OCI-LY1 (cell line): ENCODE results near the gene TYSND1.
A peak's percentile ranks its signal among the peaks of the same experiment; 100 is the strongest.

Experiments used
- H2AFZ ChIP-seq: fragments of 200-600 bp; sonication (generic), shearing (Covaris generic); 2 replicates; pipeline ENCODE4 v1.6.0; 2014; ENCODE audit warnings: antibody characterized with exemption, mild to moderate bottlenecking, low read length
- H3F3A ChIP-seq: fragments of 200-600 bp; sonication (generic), shearing (Covaris generic); 2 replicates; pipeline ENCODE4 v1.6.0; 2014; ENCODE audit warnings: mild to moderate bottlenecking, antibody characterized with exemption, low read length, moderate library complexity; ENCODE audit not compliant: insufficient read depth
- H3K27ac ChIP-seq: fragments of 200-600 bp; sonication (generic); 2 replicates; pipeline ENCODE4 v1.5.1; 2014; ENCODE audit warnings: low read length, mixed run types, mild to moderate bottlenecking, low read depth; ENCODE audit not compliant: poor library complexity, severe bottlenecking
- H3K27me3 ChIP-seq: fragments of 200-600 bp; sonication (generic); 2 replicates; pipeline ENCODE4 v1.6.0; 2014; ENCODE audit warnings: antibody characterized with exemption, mild to moderate bottlenecking, low read length, moderate library complexity; ENCODE audit not compliant: insufficient read depth
- H3K36me3 ChIP-seq: fragments of 200-600 bp; sonication (generic); 2 replicates; pipeline ENCODE4 v1.6.1; 2014; ENCODE audit warnings: mild to moderate bottlenecking, antibody characterized with exemption, low read length, moderate library complexity, mixed read lengths; ENCODE audit not compliant: insufficient read depth
- H3K4me1 ChIP-seq: fragments of 200-600 bp; sonication (generic); 2 replicates; pipeline ENCODE4 v1.5.1; 2014; ENCODE audit warnings: mild to moderate bottlenecking, low read length, moderate library complexity; ENCODE audit not compliant: insufficient read depth, severe bottlenecking
- H3K4me2 ChIP-seq: fragments of 200-600 bp; sonication (generic), shearing (Covaris generic); 2 replicates; pipeline ENCODE4 v1.6.1; 2014; ENCODE audit warnings: low read length
- H3K4me3 ChIP-seq: fragments of 200-600 bp; sonication (generic); 2 replicates; pipeline ENCODE4 v1.5.1; 2014; ENCODE audit warnings: low read length, low read depth, mild to moderate bottlenecking, mixed read lengths; ENCODE audit not compliant: poor library complexity, severe bottlenecking
- H3K79me2 ChIP-seq: fragments of 200-600 bp; shearing (Covaris generic); 2 replicates; pipeline ENCODE4 v1.6.1; 2016; ENCODE audit warnings: mixed run types, low read length, mixed read lengths; ENCODE audit not compliant: insufficient read depth
- H3K9ac ChIP-seq: fragments of 200-600 bp; sonication (generic), shearing (Covaris generic); 2 replicates; pipeline ENCODE4 v1.6.1; 2014; ENCODE audit warnings: mild to moderate bottlenecking, low read length, mixed read lengths
- H3K9me2 ChIP-seq: fragments of 200-600 bp; sonication (generic), shearing (Covaris generic); 2 replicates; pipeline ENCODE4 v1.6.1; 2014; ENCODE audit warnings: low read depth, mild to moderate bottlenecking, low read length, mixed read lengths
- H3K9me3 ChIP-seq: fragments of 200-600 bp; shearing (Covaris generic); 2 replicates; pipeline ENCODE4 v1.6.1; 2014; ENCODE audit warnings: low read length, mixed read lengths
- H4K20me1 ChIP-seq: fragments of 200-600 bp; sonication (generic), shearing (Covaris generic); 2 replicates; pipeline ENCODE4 v1.6.0; 2016; ENCODE audit warnings: mild to moderate bottlenecking, low read length; ENCODE audit not compliant: insufficient read depth
- EZH2 ChIP-seq: fragments of 200-600 bp; sonication (generic), shearing (Covaris generic); IDR thresholded peaks from 2 replicates; pipeline ENCODE4 v1.8.0; 2017; ENCODE audit warnings: borderline replicate concordance, mixed run types, mild to moderate bottlenecking, antibody characterized with exemption, low read length, moderate library complexity, mixed read lengths
- TF ChIP-seq, protein P1 (sequence below): fragments of 200-600 bp; sonication (generic), shearing (Covaris generic); IDR thresholded peaks from 2 replicates; pipeline ENCODE4 v1.5.1; 2017; ENCODE audit warnings: mild to moderate bottlenecking, antibody characterized with exemption, low read length, moderate library complexity, mixed read lengths

Gene TYSND1

DNA sequence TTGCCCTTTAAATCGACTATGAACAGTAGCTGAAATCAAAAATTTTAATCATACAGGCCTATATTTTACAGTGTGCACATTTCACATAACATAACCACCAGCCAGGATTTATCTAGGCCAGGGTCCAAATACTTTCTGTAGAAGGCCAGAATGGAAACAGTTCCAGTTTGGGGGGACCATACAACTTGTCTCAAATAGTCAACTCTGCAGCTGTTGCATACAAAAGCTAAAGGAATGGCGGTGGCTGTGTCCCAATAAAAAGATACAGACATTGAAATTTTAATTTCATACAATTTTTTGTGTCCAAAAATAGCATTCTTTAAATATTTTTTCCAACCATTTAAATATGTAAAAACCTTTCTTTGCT, 742 bp upstream of the TYSND1 start:
- H3K27ac ChIP-seq: peak overlapping the region; percentile 72

DNA sequence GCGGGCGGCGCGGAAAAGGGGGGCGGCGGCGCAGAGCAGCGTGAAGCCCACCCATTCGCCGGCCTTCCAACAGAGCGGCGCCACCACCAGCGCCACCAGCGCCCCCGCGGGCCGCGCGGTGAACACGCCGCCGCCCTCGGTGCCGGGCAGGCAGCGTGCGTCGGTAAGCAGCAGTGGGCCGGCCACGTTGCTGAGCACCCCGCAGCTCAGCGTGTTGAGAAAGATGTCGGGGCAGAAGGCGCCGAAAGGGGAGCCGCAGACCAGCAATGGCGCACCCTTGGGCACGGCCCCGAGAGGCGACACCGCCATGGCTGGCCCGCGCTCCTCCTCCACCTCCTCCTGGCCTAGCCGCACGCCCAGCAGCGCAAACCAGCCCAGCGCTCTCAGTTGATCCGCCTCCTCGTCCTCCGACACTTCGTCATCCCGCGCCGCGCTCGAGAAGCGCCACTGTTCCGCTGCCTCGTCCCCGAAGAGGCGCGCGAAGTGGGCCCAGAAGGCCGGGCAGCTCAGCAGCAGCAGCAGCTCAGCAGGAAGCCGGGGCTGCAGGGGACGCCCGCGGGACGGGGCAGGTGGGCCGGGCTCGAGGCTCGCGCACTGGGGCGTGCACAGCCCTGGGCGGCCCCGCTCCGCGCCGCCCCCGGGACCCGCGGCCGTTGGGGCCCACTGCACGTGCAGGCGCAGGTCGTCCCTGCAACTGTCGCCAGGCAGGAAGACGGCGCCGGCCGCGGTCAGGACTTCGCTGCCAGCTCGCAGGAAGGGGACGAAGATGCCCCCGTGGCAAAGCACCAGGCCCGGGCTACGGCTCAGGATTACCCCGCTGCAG, 623 bp downstream of the TYSND1 start:
- no peaks in the 10 kb centered on the region for H4K20me1 ChIP-seq
- H3K4me3 ChIP-seq: peak overlapping the region; percentile 79
- peak overlapping the region; percentile 72 for H3K27ac ChIP-seq

More for the DNA sequence above, 742 bp upstream of the TYSND1 start:
- Histone ChIP-seq H3K79me2 (no peaks in the 10 kb centered on the region), H3K4me3 (peak overlapping the region; percentile 79), H3K4me1 (peaks cover 24% of the 10 kb centered on the region), H3F3A (0 out of 2 replicates have a peak, but pooled peaks cover 3% of the 10 kb centered on the region), H3K27me3 (no peaks in the 10 kb centered on the region), H3K9me2 (no peaks in the 10 kb centered on the region), H3K9ac (peak overlapping the region; percentile 95), H2AFZ (no peak overlapping the region), H3K9me3 (no peaks in the 10 kb centered on the region), H3K4me2 (peak overlapping the region; percentile 71), H3K36me3 (peaks cover 28% of the 10 kb centered on the region), H4K20me1 (no peaks in the 10 kb centered on the region)
- TF ChIP-seq EZH2: no peak
- TF ChIP-seq, protein P1, sequence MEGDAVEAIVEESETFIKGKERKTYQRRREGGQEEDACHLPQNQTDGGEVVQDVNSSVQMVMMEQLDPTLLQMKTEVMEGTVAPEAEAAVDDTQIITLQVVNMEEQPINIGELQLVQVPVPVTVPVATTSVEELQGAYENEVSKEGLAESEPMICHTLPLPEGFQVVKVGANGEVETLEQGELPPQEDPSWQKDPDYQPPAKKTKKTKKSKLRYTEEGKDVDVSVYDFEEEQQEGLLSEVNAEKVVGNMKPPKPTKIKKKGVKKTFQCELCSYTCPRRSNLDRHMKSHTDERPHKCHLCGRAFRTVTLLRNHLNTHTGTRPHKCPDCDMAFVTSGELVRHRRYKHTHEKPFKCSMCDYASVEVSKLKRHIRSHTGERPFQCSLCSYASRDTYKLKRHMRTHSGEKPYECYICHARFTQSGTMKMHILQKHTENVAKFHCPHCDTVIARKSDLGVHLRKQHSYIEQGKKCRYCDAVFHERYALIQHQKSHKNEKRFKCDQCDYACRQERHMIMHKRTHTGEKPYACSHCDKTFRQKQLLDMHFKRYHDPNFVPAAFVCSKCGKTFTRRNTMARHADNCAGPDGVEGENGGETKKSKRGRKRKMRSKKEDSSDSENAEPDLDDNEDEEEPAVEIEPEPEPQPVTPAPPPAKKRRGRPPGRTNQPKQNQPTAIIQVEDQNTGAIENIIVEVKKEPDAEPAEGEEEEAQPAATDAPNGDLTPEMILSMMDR: no peak

DNA sequence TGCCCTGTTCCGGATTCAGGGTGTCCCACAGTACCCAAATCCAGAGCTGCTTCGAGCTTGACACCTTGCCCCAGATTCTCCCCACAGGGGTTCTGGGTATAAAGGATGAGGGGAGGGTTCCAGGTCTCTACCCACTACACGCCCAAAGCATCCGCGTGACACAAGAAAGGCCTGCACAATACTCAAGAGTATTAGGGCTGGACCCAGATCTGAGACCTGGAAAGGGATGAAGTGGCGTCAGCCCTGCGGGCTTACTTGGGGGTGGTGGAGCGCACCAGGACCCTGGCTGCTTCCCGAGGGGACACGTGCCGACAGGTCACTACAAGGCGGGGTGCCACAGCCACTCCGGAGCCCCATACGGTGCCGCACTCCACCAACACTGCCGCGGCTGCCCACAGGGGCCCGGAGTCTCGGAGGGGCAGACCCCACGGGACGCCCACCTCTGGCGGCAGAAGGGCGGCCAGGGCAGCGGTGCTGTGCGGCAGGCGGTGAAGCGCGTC, 1.3 kb downstream of the TYSND1 start:
- no peak for TF ChIP-seq EZH2
- TF ChIP-seq, protein P1: no peak
- Histone ChIP-seq H3K79me2 (no peaks in the 10 kb centered on the region), H3K27ac (peak overlapping the region; percentile 37), H3K9me2 (no peaks in the 10 kb centered on the region), H4K20me1 (no peaks in the 10 kb centered on the region), H3K4me1 (peaks cover 24% of the 10 kb centered on the region), H3K4me2 (peak overlapping the region; percentile 71), H3K36me3 (peaks cover 7% of the 10 kb centered on the region), H3K27me3 (no peaks in the 10 kb centered on the region), H3K4me3 (peak overlapping the region; percentile 79), H3K9ac (peak overlapping the region; percentile 95), H3K9me3 (no peaks in the 10 kb centered on the region), H2AFZ (no peak overlapping the region), H3F3A (0 out of 2 replicates have a peak, but pooled peaks cover 6% of the 10 kb centered on the region)

More for the DNA sequence above, 623 bp downstream of the TYSND1 start:
- TF ChIP-seq, protein P1: peak; percentile 72
- no peak for TF ChIP-seq EZH2
- H3K79me2 ChIP-seq: no peaks in the 10 kb centered on the region
- H3K36me3 ChIP-seq: peaks cover 14% of the 10 kb centered on the region
- peak overlapping the region; percentile 95 for H3K9ac ChIP-seq
- H3F3A ChIP-seq: 0 out of 2 replicates have a peak, but pooled peaks cover 3% of the 10 kb centered on the region
- no peak overlapping the region for H2AFZ ChIP-seq
- no peaks in the 10 kb centered on the region for H3K27me3 ChIP-seq
- no peaks in the 10 kb centered on the region for H3K9me3 ChIP-seq
- H3K4me2 ChIP-seq: peak overlapping the region; percentile 71
- no peaks in the 10 kb centered on the region for H3K9me2 ChIP-seq
- H3K4me1 ChIP-seq: peaks cover 24% of the 10 kb centered on the region
